Astrocyte (in vitro differentiated cells and primary cell): Measurements from ENCODE around the gene SYT5. TPM values are rescaled to one million over a fixed set of nuclear protein-coding genes. Genes with fewer than 3 reads are reported as not detected.

Experiments used
- DNase-seq: peaks from one replicate; pipeline ENCODE4 v3.0.0-alpha.2; 2010; ENCODE audit warnings: low read depth
- FAIRE-seq: peaks from 2 replicates; lab custom pipeline; 2011; peaks lifted over from hg19 to GRCh38; lab: Jason Lieb, UNC
- H2AFZ ChIP-seq: 2 replicates; pipeline ENCODE4 v1.6.0; 2012; ENCODE audit warnings: low read depth, low read length, inconsistent platforms
- H3K27ac ChIP-seq: 2 replicates; pipeline ENCODE4 v1.5.1; 2011; ENCODE audit warnings: low read depth, low read length, inconsistent platforms
- H3K27me3 ChIP-seq: 2 replicates; pipeline ENCODE4 v1.6.0; 2011; ENCODE audit warnings: low read length, inconsistent platforms; ENCODE audit not compliant: insufficient read depth
- H3K36me3 ChIP-seq: 2 replicates; pipeline ENCODE4 v1.5.1; 2011; ENCODE audit warnings: low read length, inconsistent platforms; ENCODE audit not compliant: insufficient read depth
- H3K4me1 ChIP-seq: 2 replicates; pipeline ENCODE4 v1.5.1; 2011; ENCODE audit warnings: low read length, inconsistent platforms; ENCODE audit not compliant: insufficient read depth
- H3K4me2 ChIP-seq: 2 replicates; pipeline ENCODE4 v1.6.0; 2012; ENCODE audit warnings: low read length, inconsistent platforms
- H3K4me3 ChIP-seq: 2 replicates; pipeline ENCODE4 v1.5.1; 2011; ENCODE audit warnings: low read depth, mild to moderate bottlenecking, low read length, inconsistent platforms; ENCODE audit not compliant: insufficient read depth
- H3K79me2 ChIP-seq: 2 replicates; pipeline ENCODE4 v1.6.0; 2012; ENCODE audit warnings: mild to moderate bottlenecking, low read length, inconsistent platforms; ENCODE audit not compliant: insufficient read depth
- H3K9ac ChIP-seq: 2 replicates; pipeline ENCODE4 v1.6.0; 2012; ENCODE audit warnings: mild to moderate bottlenecking, low read length, inconsistent platforms
- H3K9me3 ChIP-seq: 2 replicates; pipeline ENCODE4 v1.5.1; 2012; ENCODE audit warnings: low read depth, mild to moderate bottlenecking, low read length, inconsistent platforms; ENCODE audit not compliant: insufficient read depth
- H4K20me1 ChIP-seq: 2 replicates; pipeline ENCODE4 v1.6.0; 2012; ENCODE audit warnings: low read length, inconsistent platforms; ENCODE audit not compliant: insufficient read depth
- H3K27ac Mint-ChIP-seq: one replicate; pipeline ENCODE4 v1.8.0; 2021; ENCODE audit warnings: mild to moderate bottlenecking, mixed read lengths; ENCODE audit not compliant: unreplicated experiment
- H3K27me3 Mint-ChIP-seq: one replicate; pipeline ENCODE4 v1.8.0; 2021; ENCODE audit warnings: low read depth, mixed read lengths; ENCODE audit not compliant: unreplicated experiment
- H3K36me3 Mint-ChIP-seq: one replicate; pipeline ENCODE4 v1.8.0; 2021; ENCODE audit warnings: low read depth, mixed read lengths; ENCODE audit not compliant: unreplicated experiment
- H3K4me1 Mint-ChIP-seq: one replicate; pipeline ENCODE4 v1.8.0; 2021; ENCODE audit warnings: low read depth, mixed read lengths; ENCODE audit not compliant: unreplicated experiment
- H3K4me3 Mint-ChIP-seq: one replicate; pipeline ENCODE4 v1.8.0; 2021; ENCODE audit warnings: mild to moderate bottlenecking, moderate library complexity, mixed read lengths; ENCODE audit not compliant: unreplicated experiment
- H3K9me3 Mint-ChIP-seq: one replicate; pipeline ENCODE4 v1.8.0; 2021; ENCODE audit warnings: mild to moderate bottlenecking, mixed read lengths; ENCODE audit not compliant: unreplicated experiment
- EZH2 ChIP-seq: IDR thresholded peaks from 2 replicates; pipeline ENCODE4 v1.6.1; 2012; ENCODE audit warnings: mild to moderate bottlenecking, low read length, inconsistent platforms; ENCODE audit not compliant: insufficient read depth
- microRNA-seq: library from miRNA; unstranded; fragments of <30 nt; microRNA quantifications from one replicate; pipeline ENCODE4 v1.2.0, GENCODE V29; 2020
- total RNA-seq: library from RNA; stranded (reverse); gene quantifications from 2 replicates; pipeline ENCODE4 v1.2.1, GENCODE V29; 2021
- TF ChIP-seq, protein P1 (sequence below): IDR thresholded peaks from 2 replicates; pipeline ENCODE4 v1.5.1; 2011; ENCODE audit warnings: low read depth, mild to moderate bottlenecking, inconsistent platforms, low read length, moderate library complexity; ENCODE audit not compliant: insufficient read depth

SYT5 gene
- total RNA-seq, 1 donor from 2014 or later, result 1.1 TPM

DNA sequence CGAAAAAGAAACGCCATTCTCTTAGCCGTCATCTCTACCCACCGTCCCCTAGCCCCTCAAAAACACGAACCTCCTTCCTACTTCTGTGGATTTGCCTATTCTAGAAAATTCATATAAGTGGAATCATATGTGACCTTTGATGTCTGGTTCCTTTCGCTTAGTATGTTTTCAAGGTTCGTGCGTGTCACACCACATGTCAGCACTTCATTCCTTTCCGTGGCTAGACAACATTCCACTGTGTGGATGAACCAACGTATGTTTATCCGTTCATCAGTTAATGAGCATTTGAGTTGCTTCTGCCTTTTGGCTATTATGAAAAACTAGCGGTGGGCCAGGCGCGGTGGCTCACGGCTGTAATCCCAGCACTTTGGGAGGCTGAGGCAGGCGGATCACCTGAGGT lies 48.7 kb downstream of the SYT5 start:
- H3K4me3 Mint-ChIP-seq, result no peak overlapping the region
- Histone ChIP-seq H3K4me1 (no peaks in the 10 kb centered on the region), H3K4me2 (no peak overlapping the region), H3K27ac (no peak overlapping the region), H3K27me3 (peaks cover 3% of the 10 kb centered on the region), H3K36me3 (no peaks in the 10 kb centered on the region), H3K79me2 (no peaks in the 10 kb centered on the region), H2AFZ (no peak overlapping the region), H4K20me1 (no peaks in the 10 kb centered on the region), H3K9me3 (no peaks in the 10 kb centered on the region), H3K4me3 (no peak overlapping the region), H3K9ac (no peak overlapping the region)
- DNase-seq (no peak), FAIRE-seq (no peak)
- no peaks in the 10 kb centered on the region for H3K36me3 Mint-ChIP-seq
- no peak overlapping the region for H3K27ac Mint-ChIP-seq
- no peaks in the 10 kb centered on the region for H3K4me1 Mint-ChIP-seq
- TF ChIP-seq EZH2, result no peak
- TF ChIP-seq, protein P1, sequence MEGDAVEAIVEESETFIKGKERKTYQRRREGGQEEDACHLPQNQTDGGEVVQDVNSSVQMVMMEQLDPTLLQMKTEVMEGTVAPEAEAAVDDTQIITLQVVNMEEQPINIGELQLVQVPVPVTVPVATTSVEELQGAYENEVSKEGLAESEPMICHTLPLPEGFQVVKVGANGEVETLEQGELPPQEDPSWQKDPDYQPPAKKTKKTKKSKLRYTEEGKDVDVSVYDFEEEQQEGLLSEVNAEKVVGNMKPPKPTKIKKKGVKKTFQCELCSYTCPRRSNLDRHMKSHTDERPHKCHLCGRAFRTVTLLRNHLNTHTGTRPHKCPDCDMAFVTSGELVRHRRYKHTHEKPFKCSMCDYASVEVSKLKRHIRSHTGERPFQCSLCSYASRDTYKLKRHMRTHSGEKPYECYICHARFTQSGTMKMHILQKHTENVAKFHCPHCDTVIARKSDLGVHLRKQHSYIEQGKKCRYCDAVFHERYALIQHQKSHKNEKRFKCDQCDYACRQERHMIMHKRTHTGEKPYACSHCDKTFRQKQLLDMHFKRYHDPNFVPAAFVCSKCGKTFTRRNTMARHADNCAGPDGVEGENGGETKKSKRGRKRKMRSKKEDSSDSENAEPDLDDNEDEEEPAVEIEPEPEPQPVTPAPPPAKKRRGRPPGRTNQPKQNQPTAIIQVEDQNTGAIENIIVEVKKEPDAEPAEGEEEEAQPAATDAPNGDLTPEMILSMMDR, result no peak
- no peaks in the 10 kb centered on the region for H3K9me3 Mint-ChIP-seq
- peaks cover 23% of the 10 kb centered on the region for H3K27me3 Mint-ChIP-seq

Small RNA genes within 50 kb of the gene (microRNA-seq; reads per million reads assigned to microRNA genes)
- not detected for gene MIR7975

Other genes with a start within 250 kb of the SYT5 start
- gene NLRP7, start 232.8 kb downstream of the SYT5 start, total RNA-seq, result not detected in 2 replicates
- 0.27 TPM in 1 of 2 replicates, not detected in the other for gene NLRP2, start 213.9 kb downstream of the SYT5 start, total RNA-seq
- 0.36 and 0.48 TPM in 2 replicates for gene GP6, start 142.0 kb downstream of the SYT5 start, total RNA-seq
- gene RDH13, start 117.1 kb downstream of the SYT5 start, total RNA-seq, result 18.8 and 22.6 TPM in 2 replicates
- gene EPS8L1, start 104.4 kb downstream of the SYT5 start, total RNA-seq, result 7.6 and 9.2 TPM in 2 replicates
- gene PPP1R12C, start 62.7 kb downstream of the SYT5 start, total RNA-seq, result 79.7 and 86.2 TPM in 2 replicates
- gene TNNT1, start 31.1 kb downstream of the SYT5 start, total RNA-seq, result 7.1 and 8.3 TPM in 2 replicates
- not detected in 2 replicates for gene TNNI3, start 22.6 kb downstream of the SYT5 start, total RNA-seq
- gene DNAAF3, start 13.7 kb downstream of the SYT5 start, total RNA-seq, result 1.3 and 1.8 TPM in 2 replicates
- 0.99 and 1.0 TPM in 2 replicates for gene PTPRH, start 29.2 kb upstream of the SYT5 start, total RNA-seq
- 2.7 and 3.9 TPM in 2 replicates for gene TMEM86B, start 48.5 kb upstream of the SYT5 start, total RNA-seq
- 73.8 and 75.2 TPM in 2 replicates for gene PPP6R1, start 78.7 kb upstream of the SYT5 start, total RNA-seq
- gene HSPBP1, start 99.8 kb upstream of the SYT5 start, total RNA-seq, result 34.8 and 39.8 TPM in 2 replicates
- gene BRSK1, start 103.7 kb upstream of the SYT5 start, total RNA-seq, result 17.6 and 18.8 TPM in 2 replicates
- gene TMEM150B, start 145.1 kb upstream of the SYT5 start, total RNA-seq, result not detected in 2 replicates
- 14.6 and 16.0 TPM in 2 replicates for gene KMT5C, start 159.6 kb upstream of the SYT5 start, total RNA-seq
- 0.50 TPM in 2 replicates for gene COX6B2, start 174.4 kb upstream of the SYT5 start, total RNA-seq
- 0.10 and 0.20 TPM in 2 replicates for gene GARIN5B, start 183.0 kb upstream of the SYT5 start, total RNA-seq
- gene IL11, start 190.2 kb upstream of the SYT5 start, total RNA-seq, result 183 and 202 TPM in 2 replicates
- gene TMEM190, start 196.5 kb upstream of the SYT5 start, total RNA-seq, result 2.5 TPM in 2 replicates
- 1.4 and 2.1 TPM in 2 replicates for gene TMEM238, start 204.0 kb upstream of the SYT5 start, total RNA-seq
- 2,006 and 2,072 TPM in 2 replicates for gene RPL28, start 205.6 kb upstream of the SYT5 start, total RNA-seq
- gene UBE2S, start 227.5 kb upstream of the SYT5 start, total RNA-seq, result 107 and 116 TPM in 2 replicates